ENCODE measurements around the gene CCM2L. TPM values are rescaled to one million over a fixed set of nuclear protein-coding genes. Genes with fewer than 3 reads are reported as not detected.
A peak's percentile ranks its signal among the peaks of the same experiment; 100 is the strongest.

Gene CCM2L
- polyA plus RNA-seq, 3 donors, result not detected

- H3K4me3 Mint-ChIP-seq, result peak overlapping the region; percentile 45 to 96
These were observed 7.5 kb downstream of the CCM2L start for GRCh38 chr20:32017711-32018251.

More at GRCh38 chr20:32017711-32018251, 7.5 kb downstream of the CCM2L start:
- intact Hi-C loops (cut with micrococcal nuclease), result no loop called here
- H3K36me3 ChIP-seq (replicated peaks in 1 of 2; ENCODE audit: control insufficient read depth in 1 of 2, insufficient read depth in 2 of 2, low read length in 2 of 2), result no peaks in the 10 kb centered on the region
- peaks cover 16% of the 10 kb centered on the region for H3K4me1 Mint-ChIP-seq
- no peak overlapping the region for H3K9ac ChIP-seq (ENCODE audit: insufficient read depth, low read length, poor library complexity, severe bottlenecking)
- peaks cover 7 to 11% of the 10 kb centered on the region in 2 donors for H3K36me3 Mint-ChIP-seq
- DNase-seq, result no peak
- H3K9me3 ChIP-seq (replicated peaks in 1 of 2; ENCODE audit: control insufficient read depth in 1 of 2, insufficient read depth in 1 of 2, low read length in 2 of 2), result peaks cover 0 to 14% of the 10 kb centered on the region in 2 donors
- H3K27ac Mint-ChIP-seq, result no peak overlapping the region
- no peaks in the 10 kb centered on the region for H4K20me1 ChIP-seq (ENCODE audit: insufficient read depth, low read length)
- peak overlapping the region; percentile 89 for H3K4me2 ChIP-seq (replicated peaks; ENCODE audit: extremely low read depth, low read length, poor library complexity, severe bottlenecking)
- no peak overlapping the region for H2AFZ ChIP-seq (ENCODE audit: insufficient read depth, low read depth, low read length, poor library complexity, severe bottlenecking)
- no peak for TF ChIP-seq CTCF (IDR thresholded peaks at IDR 0.05)
- H3K79me2 ChIP-seq (ENCODE audit: insufficient read depth, low read length), result no peaks in the 10 kb centered on the region
- H3K4me1 ChIP-seq (ENCODE audit: control insufficient read depth in 1 of 2, insufficient read depth in 2 of 2, low read length in 2 of 2), result peaks cover 12 to 16% of the 10 kb centered on the region in 2 donors
- H3K27me3 Mint-ChIP-seq (ENCODE audit: low read depth in 3 of 3), result peaks cover 60 to 82% (median 71%) of the 10 kb centered on the region in 3 donors
- no peak overlapping the region for H3K4me3 ChIP-seq (replicated peaks in 1 of 3; ENCODE audit: low read depth in 2 of 3, low read length in 3 of 3)
- peaks cover 44 to 74% of the 10 kb centered on the region in 2 donors for H3K27me3 ChIP-seq (ENCODE audit: control insufficient read depth in 2 of 2, insufficient read depth in 2 of 2, low read length in 2 of 2)
- 25% methylated on average over 10 of the region's 35 CpGs for WGBS (ENCODE audit: insufficient coverage)
- H3K9me3 Mint-ChIP-seq, result peaks cover 0 to 17% (median 12%) of the 10 kb centered on the region in 7 donors
- no peak overlapping the region for H3K27ac ChIP-seq (ENCODE audit: low read depth in 1 of 2, low read length in 2 of 2)

Data from CD14-positive monocyte (primary cell).